ENCODE measurements around the gene SUCLG2. TPM values are rescaled to one million over a fixed set of nuclear protein-coding genes. Genes with fewer than 3 reads are reported as not detected.

Gene SUCLG2
- total and polyA plus RNA-seq, 10 of the 15 experiments (the other 5 are each of a cell fraction or from before 2014, with no cell fraction given): 17.8 to 50.9 (median 37.2) TPM

GRCh38 chr3:67691926-67692325 lies 37.5 kb upstream of the SUCLG2 start:
- Histone ChIP-seq H3K27me3 (replicated peaks in 1 of 2; ENCODE audit: control insufficient read depth in 2 of 2, insufficient read depth in 2 of 2, low read length in 1 of 2) (no peaks in the 10 kb centered on the region), H3K4me1 (ENCODE audit: control insufficient read depth, insufficient read depth, low read length) (no peaks in the 10 kb centered on the region), H3K4me2 (ENCODE audit: control insufficient read depth, insufficient read depth) (no peak overlapping the region), H3K36me3 (ENCODE audit: control insufficient read depth in 2 of 2, insufficient read depth in 2 of 2, low read length in 1 of 2) (no peaks in the 10 kb centered on the region), H4K20me1 (ENCODE audit: control insufficient read depth, insufficient read depth) (no peaks in the 10 kb centered on the region), H2AFZ (ENCODE audit: control insufficient read depth, low read depth, low read length) (no peak overlapping the region), H3K27ac (ENCODE audit: control insufficient read depth, insufficient read depth) (no peak overlapping the region), H3K79me2 (ENCODE audit: control insufficient read depth, insufficient read depth, low read length) (no peaks in the 10 kb centered on the region), H3K9me3 (replicated peaks; ENCODE audit: control insufficient read depth, insufficient read depth, low read length) (no peaks in the 10 kb centered on the region), H3K9ac (ENCODE audit: control insufficient read depth, insufficient read depth, low read length) (no peak overlapping the region), H3K4me3 (no peak overlapping the region)
- intact Hi-C loops (cut with micrococcal nuclease; ENCODE audit: unreplicated experiment) (no loop called here), in situ Hi-C loops (cut with MboI) (no loop called here)
- POLR2A ChIA-PET: no interaction called here
- BruUV-seq (replicated peaks): no TSS peak
- TF ChIP-seq STAT1 (conservative IDR thresholded peaks at IDR 0.05): no peak
- TF ChIP-seq GATAD2B (conservative IDR thresholded peaks at IDR 0.05; ENCODE audit: low read depth): no peak
- SMC1A ChIA-PET (ENCODE audit: uncharacterized antibody, unreplicated experiment): no interaction called here
- DNase-seq (ENCODE audit: low read depth, low spot score) (no peak), ATAC-seq (no peak), FAIRE-seq (no peak)
- CTCF ChIA-PET: no interaction called here
- 17% methylated on average over 1 of the region's 1 CpG for WGBS (ENCODE audit: insufficient coverage, insufficient replicate concordance, low lambda C conversion rate, missing lambda C conversion rate)
- RAD21 ChIA-PET (ENCODE audit: unreplicated experiment): interaction anchor here (0.9 kb wide), 1 partner anchor 97 kb away, joined by 3 read pairs; no protein-coding TSS in a partner anchor

- Histone ChIP-seq H3K4me1 (ENCODE audit: control insufficient read depth, insufficient read depth, low read length) (peaks cover 5% of the 10 kb centered on the region), H4K20me1 (ENCODE audit: control insufficient read depth, insufficient read depth) (no peaks in the 10 kb centered on the region), H3K9ac (ENCODE audit: control insufficient read depth, insufficient read depth, low read length) (no peak overlapping the region), H3K4me2 (ENCODE audit: control insufficient read depth, insufficient read depth) (no peak overlapping the region), H3K79me2 (ENCODE audit: control insufficient read depth, insufficient read depth, low read length) (no peaks in the 10 kb centered on the region), H2AFZ (ENCODE audit: control insufficient read depth, low read depth, low read length) (no peak overlapping the region), H3K27me3 (replicated peaks in 1 of 2; ENCODE audit: control insufficient read depth in 2 of 2, insufficient read depth in 2 of 2, low read length in 1 of 2) (no peaks in the 10 kb centered on the region), H3K36me3 (ENCODE audit: control insufficient read depth in 2 of 2, insufficient read depth in 2 of 2, low read length in 1 of 2) (no peaks in the 10 kb centered on the region), H3K4me3 (no peak overlapping the region), H3K27ac (ENCODE audit: control insufficient read depth, insufficient read depth) (no peak overlapping the region), H3K9me3 (replicated peaks; ENCODE audit: control insufficient read depth, insufficient read depth, low read length) (no peaks in the 10 kb centered on the region)
- ChIA-PET POLR2A (interaction anchor here (0.6 kb wide), 1 partner anchor 16 kb away, joined by 3 read pairs; no protein-coding TSS in a partner anchor), CTCF (interaction anchor here (0.6 to 1.4 kb wide), 2 partner anchors 36 to 473 kb away, joined by 3 read pairs; no protein-coding TSS in a partner anchor), RAD21 (ENCODE audit: unreplicated experiment) (interaction anchor here (0.6 to 0.9 kb wide), 3 partner anchors 14 to 1389 kb away, joined by 3 to 4 read pairs (median 3); partner anchors contain the start of gene UBA3), SMC1A (ENCODE audit: uncharacterized antibody, unreplicated experiment) (interaction anchor here (0.7 to 1.4 kb wide), 3 partner anchors 13 to 159 kb away, joined by 3 to 5 read pairs (median 4); no protein-coding TSS in a partner anchor)
- FAIRE-seq (no peak), DNase-seq (ENCODE audit: low read depth, low spot score) (no peak), ATAC-seq (peak; percentile 64)
- intact Hi-C loops (cut with micrococcal nuclease; ENCODE audit: unreplicated experiment) (no loop called here), in situ Hi-C loops (cut with MboI) (no loop called here)
- 0% methylated on average over 1 of the region's 1 CpG for WGBS (ENCODE audit: insufficient coverage, insufficient replicate concordance, low lambda C conversion rate, missing lambda C conversion rate)
- BruUV-seq (replicated peaks): no TSS peak
- TF ChIP-seq GABPA (IDR thresholded peaks at IDR 0.05; ENCODE audit: low read depth) (no peak), MYC (IDR thresholded peaks at IDR 0.05; ENCODE audit: insufficient read depth, insufficient read length, insufficient replicate concordance, low read length, severe bottlenecking) (no peak), SPI1 (IDR thresholded peaks at IDR 0.05; ENCODE audit: borderline replicate concordance, insufficient read depth, low read depth, low read length) (peak; percentile 66; the same call in 1 of the 2 replicates), NFYA (IDR thresholded peaks at IDR 0.05; ENCODE audit: borderline replicate concordance, low read depth, low read length) (no peak)
Observed at GRCh38 chr3:67691207-67691606, 36.8 kb upstream of the SUCLG2 start.
